Natural killer cell treated with Interleukin-12 subunit alpha and Interleukin-12 subunit beta and Interleukin-15 and Interleukin-18, amount 100 ng/mL, for 72 hours (primary cell): ENCODE results near the gene PTPRK. TPM values are rescaled to one million over a fixed set of nuclear protein-coding genes. Genes with fewer than 3 reads are reported as not detected.

Source experiments
- ATAC-seq, 2 donors: fragments of 150-1000 bp; cut with Tn5 transposase in 1 of 2; sonication (Bioruptor Pico), chemical (Tn5 transposase) in 1 of 2; 2 replicates each; pipeline ENCODE4 v1.10.0; 2021
- DNase-seq: peaks from one replicate; pipeline ENCODE4 v3.0.0; 2022; ENCODE audit warnings: low spot score
- H3K27ac Mint-ChIP-seq, 2 donors: 1 replicate in 1 of 2; 2 replicates in 1 of 2; pipeline ENCODE4 v1.8.0; 2022; ENCODE audit warnings: mixed read lengths in 2 of 2, mild to moderate bottlenecking in 1 of 2, moderate library complexity in 1 of 2
- H3K27me3 Mint-ChIP-seq, 2 donors: 1 replicate in 1 of 2; 2 replicates in 1 of 2; pipeline ENCODE4 v1.8.0; 2022; ENCODE audit warnings: mixed read lengths in 2 of 2
- H3K36me3 Mint-ChIP-seq: one replicate; pipeline ENCODE4 v1.8.0; 2022; ENCODE audit warnings: mixed read lengths
- H3K4me1 Mint-ChIP-seq, 2 donors: 1 replicate in 1 of 2; 2 replicates in 1 of 2; pipeline ENCODE4 v1.8.0; 2022; ENCODE audit warnings: low read depth in 2 of 2, mixed read lengths in 2 of 2, mild to moderate bottlenecking in 1 of 2
- H3K4me3 Mint-ChIP-seq: one replicate; pipeline ENCODE4 v1.8.0; 2022; ENCODE audit warnings: mixed read lengths
- H3K9me3 Mint-ChIP-seq: 2 replicates; pipeline ENCODE4 v1.8.0; 2022; ENCODE audit warnings: mixed read lengths
- total RNA-seq, 2 donors: library from RNA; stranded (reverse); gene quantifications; one replicate each; pipeline ENCODE4 v1.2.3, GENCODE V29; 2022

The PTPRK gene
- total RNA-seq, 2 donors from 2014 or later: 0.59 to 13.8 TPM

DNA sequence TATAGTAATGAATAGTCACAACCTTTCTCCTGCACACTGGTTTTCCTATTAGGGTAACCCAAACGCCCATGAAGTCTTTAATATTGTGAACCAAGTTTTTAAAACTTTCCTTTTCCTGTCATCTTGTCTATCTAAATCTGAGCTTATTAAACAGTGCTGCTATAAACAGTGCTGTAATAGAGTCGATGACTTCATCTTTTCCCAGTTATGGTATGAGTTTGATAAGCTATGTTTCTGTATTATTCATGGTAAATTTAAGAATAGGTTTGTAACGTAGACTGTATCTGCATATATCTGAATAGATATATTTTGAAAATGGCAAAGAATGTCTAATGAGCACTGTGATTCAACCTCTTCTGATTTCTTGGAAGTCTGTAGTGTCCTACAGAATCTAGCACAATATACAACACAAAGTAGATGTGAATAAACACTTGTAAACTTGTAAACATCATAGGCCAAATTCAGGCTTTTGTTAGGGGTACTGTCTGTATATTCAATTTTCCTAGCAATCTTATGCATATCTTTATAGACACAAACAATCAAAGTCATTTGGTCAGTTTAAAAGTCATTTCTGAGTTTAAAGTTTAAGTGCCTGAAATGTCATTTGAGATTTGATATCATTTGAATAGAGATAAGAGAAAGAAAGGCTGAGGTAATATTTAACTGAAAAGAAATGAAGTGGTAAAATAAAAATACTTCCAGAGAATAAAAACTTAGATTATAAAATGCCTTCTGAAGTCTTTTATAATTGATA, 155.5 kb downstream of the PTPRK start:
- Mint-ChIP-seq H3K27ac (no peak overlapping the region), H3K36me3 (no peaks in the 10 kb centered on the region), H3K4me1 (no peaks in the 10 kb centered on the region), H3K4me3 (no peak overlapping the region), H3K27me3 (no peaks in the 10 kb centered on the region), H3K9me3 (no peaks in the 10 kb centered on the region)
- no peak for ATAC-seq
- no peak for DNase-seq

DNA sequence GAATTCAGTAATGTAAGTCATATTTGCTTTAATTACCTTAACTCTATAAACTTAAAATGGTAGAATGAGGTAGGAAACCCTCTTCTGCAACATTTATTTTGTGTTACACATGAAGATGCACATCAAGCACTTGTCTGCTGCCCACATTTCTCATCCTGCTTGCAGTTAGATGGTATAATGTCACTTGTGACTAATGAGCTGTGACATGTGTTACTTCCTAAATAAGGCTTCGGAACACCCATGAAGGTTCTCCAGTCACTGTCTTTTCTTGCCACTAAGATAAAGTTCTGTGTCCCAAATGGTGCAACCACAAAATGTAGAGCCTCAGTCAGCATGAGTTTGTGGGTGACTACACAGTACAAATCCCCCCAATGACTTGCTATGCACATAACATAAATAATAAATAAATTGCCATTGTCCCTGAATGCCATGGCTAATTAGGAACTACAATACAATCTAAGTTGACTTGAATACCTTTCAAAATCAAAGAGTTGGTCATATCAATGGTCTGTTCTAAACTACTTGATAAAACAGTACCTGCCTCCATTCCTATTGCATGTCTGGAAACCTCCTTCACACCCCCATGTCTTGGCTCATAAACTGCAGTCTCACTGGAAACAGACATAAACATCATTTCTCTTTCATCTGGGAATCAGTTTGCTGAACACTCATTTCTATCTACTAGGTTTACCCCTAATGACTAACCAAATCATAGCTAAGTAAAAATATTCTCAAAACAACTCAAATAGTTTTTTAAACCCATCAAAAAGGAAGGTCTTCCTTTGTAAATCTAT, 157.2 kb downstream of the PTPRK start:
- no peak for ATAC-seq
- no peaks in the 10 kb centered on the region for H3K36me3 Mint-ChIP-seq
- H3K4me3 Mint-ChIP-seq: no peak overlapping the region
- DNase-seq: no peak
- H3K4me1 Mint-ChIP-seq: no peaks in the 10 kb centered on the region
- H3K27ac Mint-ChIP-seq: no peak overlapping the region
- H3K9me3 Mint-ChIP-seq: no peaks in the 10 kb centered on the region
- no peaks in the 10 kb centered on the region for H3K27me3 Mint-ChIP-seq

DNA sequence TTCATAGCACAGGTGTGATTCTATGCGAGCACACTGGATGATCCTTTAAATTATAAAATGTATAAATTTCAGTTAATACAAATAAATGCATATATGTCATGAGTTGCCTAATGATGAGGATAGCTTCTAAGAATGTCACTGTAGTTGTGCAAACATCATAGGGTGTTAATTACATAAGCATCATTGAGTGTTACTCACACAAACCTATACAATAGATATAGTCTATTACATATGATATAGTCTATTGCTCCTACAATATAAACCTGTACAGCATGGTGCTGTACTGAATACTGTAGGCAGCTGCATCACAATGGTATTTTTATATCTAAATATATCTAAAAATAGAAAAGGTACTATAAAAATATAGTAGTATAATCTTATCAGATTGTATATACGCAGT, 159.0 kb downstream of the PTPRK start:
- no peak for ATAC-seq
- Mint-ChIP-seq H3K9me3 (peaks cover 2% of the 10 kb centered on the region), H3K4me3 (no peak overlapping the region), H3K27me3 (peaks cover 0 to 4% of the 10 kb centered on the region in 2 donors), H3K4me1 (no peaks in the 10 kb centered on the region), H3K27ac (no peak overlapping the region), H3K36me3 (no peaks in the 10 kb centered on the region)
- no peak for DNase-seq

DNA sequence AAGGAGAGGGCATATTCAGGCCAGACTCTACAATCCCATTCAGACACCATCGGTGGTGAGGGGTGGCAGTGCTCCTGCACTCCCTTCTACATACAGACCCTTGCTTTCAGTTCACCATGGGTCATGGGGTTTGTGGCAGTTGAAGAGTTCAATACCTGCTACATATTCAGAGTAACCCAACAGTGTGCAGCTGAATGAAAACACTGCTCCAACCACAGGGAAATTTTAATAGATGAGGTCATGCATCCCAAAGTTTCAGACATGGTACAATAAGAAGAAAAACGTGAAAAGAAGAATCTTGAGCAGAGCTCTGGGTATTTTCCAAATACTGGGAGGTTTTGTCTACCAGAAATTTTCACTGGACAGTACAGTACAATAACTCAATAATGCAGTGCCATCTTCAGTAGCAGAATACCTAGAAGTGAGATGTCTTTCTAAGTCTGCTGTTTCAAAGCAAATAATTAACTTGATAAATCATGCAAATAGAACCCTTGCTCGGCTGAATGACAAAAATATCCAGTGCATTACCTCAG, 162.1 kb downstream of the PTPRK start:
- ATAC-seq (no peak), DNase-seq (no peak)
- H3K4me3 Mint-ChIP-seq: no peak overlapping the region
- no peak overlapping the region for H3K27ac Mint-ChIP-seq
- H3K36me3 Mint-ChIP-seq: no peaks in the 10 kb centered on the region
- H3K9me3 Mint-ChIP-seq: peaks cover 2% of the 10 kb centered on the region
- no peaks in the 10 kb centered on the region for H3K4me1 Mint-ChIP-seq
- peaks cover 0 to 10% of the 10 kb centered on the region in 2 donors for H3K27me3 Mint-ChIP-seq

DNA sequence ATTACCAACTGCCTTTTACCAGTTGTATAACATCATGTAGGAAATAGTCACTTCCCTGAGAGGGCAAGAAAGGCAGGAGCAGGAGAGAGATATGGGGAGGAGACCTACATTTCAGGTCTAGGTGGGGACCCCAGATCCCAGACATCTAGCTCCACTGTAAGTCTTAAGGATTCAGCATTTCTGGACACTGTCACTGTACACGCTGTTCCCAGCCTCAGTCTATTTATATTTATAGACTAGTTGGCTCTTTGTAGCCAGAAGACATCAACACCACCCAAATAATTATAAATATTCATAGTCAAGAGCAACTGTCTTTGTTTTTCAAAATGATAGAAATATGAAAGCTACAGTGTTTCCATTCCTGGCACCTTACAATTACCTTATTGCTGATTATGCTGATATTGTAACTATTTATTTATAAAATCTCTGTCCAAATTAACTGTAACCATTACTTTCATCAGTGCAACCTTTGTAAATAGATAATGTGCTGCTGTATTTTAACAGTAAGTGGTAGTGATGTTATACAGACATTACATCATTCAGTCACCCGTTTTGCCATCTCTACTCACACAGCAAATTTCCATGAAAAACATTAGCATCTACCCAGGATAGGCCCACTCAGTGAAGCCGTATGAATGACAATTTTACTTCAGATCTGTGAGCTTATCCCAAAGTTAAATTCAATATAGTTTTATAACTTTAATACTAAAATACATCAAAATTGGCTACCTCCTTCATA, 162.8 kb downstream of the PTPRK start:
- Mint-ChIP-seq H3K36me3 (no peaks in the 10 kb centered on the region), H3K4me3 (no peak overlapping the region), H3K27me3 (peaks cover 0 to 10% of the 10 kb centered on the region in 2 donors), H3K9me3 (peaks cover 2% of the 10 kb centered on the region), H3K4me1 (no peaks in the 10 kb centered on the region), H3K27ac (no peak overlapping the region)
- ATAC-seq: no peak
- no peak for DNase-seq

DNA sequence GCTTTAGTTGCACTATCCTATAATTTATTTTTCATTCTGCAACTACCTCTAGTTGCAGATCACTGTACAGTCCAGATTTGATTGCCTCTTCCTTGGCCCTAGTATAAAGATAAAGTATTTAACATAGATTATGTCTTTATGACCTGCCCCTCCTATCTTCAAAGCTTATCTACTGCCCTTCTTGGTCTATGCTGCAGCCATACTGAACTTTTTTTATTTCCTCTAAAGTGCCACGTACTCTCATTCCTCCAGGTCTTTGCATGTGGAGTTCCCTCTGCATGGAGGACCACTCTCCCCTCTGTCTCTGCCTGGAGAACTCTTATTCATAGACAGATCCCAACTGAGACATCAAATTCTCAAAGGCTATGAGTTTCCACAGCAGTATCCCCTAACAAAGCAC, 168.0 kb downstream of the PTPRK start:
- H3K4me3 Mint-ChIP-seq: no peak overlapping the region
- ATAC-seq (peak in 1 of 2 donors; percentile 24), DNase-seq (no peak)
- H3K27me3 Mint-ChIP-seq: peaks cover 4 to 16% of the 10 kb centered on the region in 2 donors
- H3K9me3 Mint-ChIP-seq: peaks cover 2% of the 10 kb centered on the region
- H3K4me1 Mint-ChIP-seq: no peaks in the 10 kb centered on the region
- H3K27ac Mint-ChIP-seq: no peak overlapping the region
- H3K36me3 Mint-ChIP-seq: no peaks in the 10 kb centered on the region

DNA sequence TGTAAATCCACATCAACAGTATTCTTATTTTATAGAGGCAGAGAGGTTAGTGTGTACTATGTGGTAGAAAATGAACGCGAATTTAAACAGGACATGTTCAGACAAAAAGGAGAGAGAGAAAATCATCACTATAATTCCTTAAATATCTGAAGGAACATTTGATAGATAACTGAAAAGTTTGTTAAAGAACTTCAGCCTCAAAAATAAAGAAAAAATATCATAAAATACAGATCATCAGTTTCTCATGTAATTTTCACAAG, 169.2 kb downstream of the PTPRK start:
- H3K27me3 Mint-ChIP-seq: peaks cover 4 to 14% of the 10 kb centered on the region in 2 donors

DNA sequence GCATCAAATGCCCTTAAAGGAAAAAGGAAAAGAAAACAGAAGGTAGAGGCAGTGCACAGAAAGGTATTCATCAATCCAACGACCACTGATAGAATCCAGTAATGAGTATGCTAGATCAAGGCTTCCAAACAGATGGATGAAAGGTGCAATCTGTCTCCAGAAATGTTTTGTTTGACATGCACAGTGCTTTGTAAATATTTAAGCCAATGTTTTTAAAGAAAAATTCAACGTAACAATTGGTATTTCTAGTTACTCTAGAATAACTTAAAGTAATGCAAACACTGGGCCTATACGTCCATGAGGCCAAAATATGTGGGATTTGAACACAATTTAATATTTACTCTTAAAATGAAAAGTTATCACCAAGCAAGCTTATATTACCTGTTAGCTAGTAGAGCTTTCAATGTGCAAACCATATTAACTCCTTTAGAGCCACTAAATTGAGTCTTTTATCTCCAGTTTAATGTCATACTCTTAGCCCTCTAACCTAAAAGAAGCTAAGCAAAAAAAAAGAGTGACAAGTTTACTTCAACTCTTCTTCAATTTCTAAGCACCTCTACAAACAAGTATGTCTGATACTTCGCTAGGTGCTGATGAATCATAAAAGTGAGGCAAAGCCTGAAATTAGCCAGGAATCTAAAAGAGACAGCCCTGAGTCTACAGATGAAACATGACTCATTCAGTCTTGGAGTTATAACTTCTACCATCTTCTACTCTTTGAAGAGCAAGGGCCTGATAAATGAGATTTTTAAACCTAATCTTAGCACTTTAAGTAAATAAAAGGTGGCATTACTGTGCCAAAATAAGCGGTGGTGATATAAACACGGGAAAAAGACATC, 169.8 kb downstream of the PTPRK start:
- Mint-ChIP-seq H3K4me1 (no peaks in the 10 kb centered on the region), H3K27ac (no peak overlapping the region), H3K36me3 (no peaks in the 10 kb centered on the region), H3K9me3 (no peaks in the 10 kb centered on the region), H3K27me3 (peaks cover 4 to 10% of the 10 kb centered on the region in 2 donors), H3K4me3 (no peak overlapping the region)
- DNase-seq (no peak), ATAC-seq (no peak)

More for the DNA sequence above, 169.2 kb downstream of the PTPRK start:
- Mint-ChIP-seq H3K27ac (no peak overlapping the region), H3K4me3 (no peak overlapping the region), H3K36me3 (no peaks in the 10 kb centered on the region), H3K9me3 (no peaks in the 10 kb centered on the region), H3K4me1 (no peaks in the 10 kb centered on the region)
- no peak for DNase-seq
- no peak for ATAC-seq

DNA sequence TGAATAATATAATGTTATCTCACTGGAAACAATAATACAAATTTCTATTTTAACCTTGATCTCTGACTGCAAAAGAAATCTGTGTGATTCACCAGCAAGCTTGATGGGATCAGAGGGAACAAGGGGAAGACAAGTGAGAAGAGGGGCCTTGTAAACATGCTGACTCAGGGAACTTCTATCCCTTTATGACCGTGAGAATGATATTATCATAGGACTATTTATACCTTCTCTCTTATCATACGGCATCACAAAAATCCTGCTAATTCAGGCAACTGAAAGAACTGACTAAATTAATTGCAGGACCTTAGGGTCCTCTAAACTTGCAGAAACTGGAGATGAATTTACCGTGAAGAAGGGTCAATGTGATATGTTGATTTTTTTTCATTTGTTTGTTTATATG, 173.3 kb downstream of the PTPRK start:
- Mint-ChIP-seq H3K27me3 (peaks cover 8 to 10% of the 10 kb centered on the region in 2 donors), H3K36me3 (no peaks in the 10 kb centered on the region), H3K4me1 (no peaks in the 10 kb centered on the region), H3K4me3 (no peak overlapping the region), H3K9me3 (no peaks in the 10 kb centered on the region), H3K27ac (no peak overlapping the region)
- no peak for DNase-seq
- ATAC-seq: no peak

DNA sequence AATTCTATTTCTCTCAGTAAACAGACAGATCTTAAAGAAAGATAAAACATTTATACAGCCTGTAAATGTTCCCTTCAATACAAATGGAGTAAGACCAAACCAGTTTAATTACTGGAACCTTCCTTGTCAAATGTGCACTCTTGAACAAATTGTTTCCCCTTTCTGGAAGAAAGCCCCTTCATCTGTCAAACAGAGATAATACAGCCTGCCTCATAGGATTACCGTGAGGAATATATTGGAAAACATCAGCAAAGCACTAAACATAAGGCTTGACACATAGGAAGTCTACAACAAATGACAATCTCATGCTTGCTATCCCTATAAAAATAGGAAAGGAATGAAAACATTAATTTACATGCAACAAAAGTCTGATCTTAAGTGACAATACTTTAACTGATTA, 173.8 kb downstream of the PTPRK start:
- Mint-ChIP-seq H3K4me3 (no peak overlapping the region), H3K27ac (no peak overlapping the region), H3K9me3 (no peaks in the 10 kb centered on the region), H3K36me3 (no peaks in the 10 kb centered on the region), H3K4me1 (no peaks in the 10 kb centered on the region), H3K27me3 (peaks cover 8 to 10% of the 10 kb centered on the region in 2 donors)
- no peak for DNase-seq
- ATAC-seq: no peak

DNA sequence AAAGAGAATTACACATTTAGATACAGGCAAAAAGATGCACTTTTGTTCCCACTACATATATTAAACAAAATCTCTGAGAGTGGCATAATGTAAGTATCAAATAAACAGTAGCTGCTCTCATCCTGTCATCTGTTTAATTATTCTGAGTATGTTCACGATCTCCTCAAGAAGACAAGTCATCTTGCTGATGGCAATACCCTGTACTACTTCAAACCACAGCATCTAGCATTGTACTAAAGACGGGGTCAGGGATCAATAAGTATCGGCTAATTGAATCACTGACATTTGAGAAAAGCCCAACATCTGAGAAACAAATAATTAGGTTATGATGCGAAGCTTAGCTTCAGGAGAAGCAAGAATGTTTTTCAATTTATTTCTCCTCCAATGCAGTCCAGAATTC, 175.1 kb downstream of the PTPRK start:
- Mint-ChIP-seq H3K9me3 (no peaks in the 10 kb centered on the region), H3K27ac (no peak overlapping the region), H3K36me3 (no peaks in the 10 kb centered on the region), H3K27me3 (peaks cover 8 to 10% of the 10 kb centered on the region in 2 donors), H3K4me1 (no peaks in the 10 kb centered on the region), H3K4me3 (no peak overlapping the region)
- DNase-seq (no peak), ATAC-seq (no peak)

DNA sequence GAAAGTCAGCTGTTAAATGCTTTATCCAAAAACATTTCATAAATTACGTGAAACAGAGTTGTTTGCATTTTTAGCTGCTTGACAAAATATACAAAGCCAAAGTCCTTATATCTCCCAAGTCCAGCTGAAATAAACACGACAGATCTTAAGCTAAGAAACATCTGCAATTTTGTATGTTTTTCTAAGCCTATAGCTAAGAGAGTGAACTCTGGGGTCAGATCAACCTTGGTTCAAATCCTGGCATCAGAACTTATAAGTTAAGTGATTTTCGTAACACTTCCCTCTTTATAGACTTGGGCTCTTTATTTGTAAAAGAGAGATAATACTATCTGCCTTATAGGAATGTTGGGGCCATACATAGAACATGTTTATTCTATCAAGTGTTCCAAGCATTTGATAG, 176.7 kb downstream of the PTPRK start:
- no peaks in the 10 kb centered on the region for H3K9me3 Mint-ChIP-seq
- no peak overlapping the region for H3K4me3 Mint-ChIP-seq
- DNase-seq (no peak), ATAC-seq (no peak)
- no peaks in the 10 kb centered on the region for H3K4me1 Mint-ChIP-seq
- H3K27ac Mint-ChIP-seq: no peak overlapping the region
- peaks cover 6 to 10% of the 10 kb centered on the region in 2 donors for H3K27me3 Mint-ChIP-seq
- no peaks in the 10 kb centered on the region for H3K36me3 Mint-ChIP-seq
